ENCODE data around the gene DHRS9.
"Not testable (repeated sequence)": the region's sequence is repeated elsewhere in the genome, so short reads cannot be mapped to it uniquely, and the experiment has no call there.

DNA sequence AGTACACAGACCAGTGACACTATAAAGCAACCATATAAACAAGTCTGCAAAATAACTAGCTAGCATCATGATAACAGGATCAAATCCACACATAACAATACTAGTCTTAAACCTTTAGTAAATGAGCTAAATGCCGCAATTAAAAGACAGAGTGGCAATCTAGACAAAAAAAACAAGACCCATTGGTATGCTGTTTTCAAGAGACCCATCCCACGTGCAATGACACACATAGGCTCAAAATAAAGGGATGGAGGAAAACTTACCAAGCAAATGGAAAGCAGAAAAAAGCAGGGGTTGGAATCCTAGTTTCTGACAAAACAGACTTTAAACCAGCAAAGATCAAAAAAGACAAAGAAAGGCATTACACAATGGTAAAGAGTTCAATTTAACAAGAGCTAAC is 14.8 kb upstream of the DHRS9 start:
- TF ChIP-seq CTCF, POLR2A (IDR thresholded peaks at IDR 0.05): not testable (repeated sequence)

Data from testis (tissue), 2 donors.